DND-41 (cell line): ENCODE measurements around the gene PTPRD.

Source experiments
- ATAC-seq: fragments of 200-7000 bp; cut with Tn5 transposase; 3 replicates; pipeline ENCODE4 v1.9.1; 2021; ENCODE audit warnings: low read depth; ENCODE audit not compliant: insufficient read depth
- DNase-seq: peaks from one replicate; pipeline ENCODE4 v3.0.0-alpha.2; 2020
- H2AFZ ChIP-seq: 2 replicates; pipeline ENCODE4 v1.6.0; 2012; ENCODE audit warnings: low read depth, low read length
- H3K27ac ChIP-seq: 2 replicates; pipeline ENCODE4 v1.5.1; 2012; ENCODE audit warnings: low read length, inconsistent platforms
- H3K27me3 ChIP-seq: fragments of 200-600 bp; sonication (generic); 2 replicates; pipeline ENCODE4 v1.6.0; 2012; ENCODE audit warnings: low read length, mild to moderate bottlenecking, inconsistent platforms; ENCODE audit not compliant: insufficient read depth, poor library complexity
- H3K36me3 ChIP-seq: 2 replicates; pipeline ENCODE4 v1.5.1; 2012; ENCODE audit warnings: low read length, inconsistent platforms; ENCODE audit not compliant: insufficient read depth
- H3K4me1 ChIP-seq: 2 replicates; pipeline ENCODE4 v1.5.1; 2012; ENCODE audit warnings: mild to moderate bottlenecking, low read length; ENCODE audit not compliant: insufficient read depth
- H3K4me2 ChIP-seq: 2 replicates; pipeline ENCODE4 v1.6.0; 2012; ENCODE audit warnings: mild to moderate bottlenecking, moderate library complexity, low read length, inconsistent platforms; ENCODE audit not compliant: insufficient read depth
- H3K4me3 ChIP-seq, 2 experiments: fragments of 200-600 bp in 1 of 2; shearing (Covaris generic) in 1 of 2; 2 replicates each; pipeline ENCODE4 v1.5.1; 2012 to 2016; ENCODE audit warnings: inconsistent platforms in 2 of 2, low read length in 2 of 2, mild to moderate bottlenecking in 2 of 2, low read depth in 1 of 2, moderate library complexity in 1 of 2
- H3K79me2 ChIP-seq: 2 replicates; pipeline ENCODE4 v1.6.0; 2012; ENCODE audit warnings: low read length, inconsistent platforms; ENCODE audit not compliant: insufficient read depth
- H3K9ac ChIP-seq: 2 replicates; pipeline ENCODE4 v1.6.0; 2012; ENCODE audit warnings: low read depth, mild to moderate bottlenecking, inconsistent platforms, low read length, moderate library complexity
- H3K9me3 ChIP-seq: 2 replicates; pipeline ENCODE4 v1.5.1; 2012; ENCODE audit warnings: low read length, moderate library complexity, mild to moderate bottlenecking, inconsistent platforms; ENCODE audit not compliant: insufficient read depth, severe bottlenecking
- H4K20me1 ChIP-seq: 2 replicates; pipeline ENCODE4 v1.6.0; 2012; ENCODE audit warnings: low read length; ENCODE audit not compliant: insufficient read depth
- CTCF ChIP-seq: IDR thresholded peaks from 2 replicates; pipeline ENCODE4 v1.5.1; 2012; ENCODE audit warnings: borderline replicate concordance, low read length, moderate library complexity, mild to moderate bottlenecking; ENCODE audit not compliant: poor library complexity, severe bottlenecking; ENCODE audit errors: extremely low read depth
- EZH2 ChIP-seq: IDR thresholded peaks from 3 replicates; pipeline ENCODE4 v1.6.1; 2012; ENCODE audit warnings: borderline replicate concordance, low read depth, mild to moderate bottlenecking, moderate library complexity, low read length, inconsistent platforms; ENCODE audit not compliant: severe bottlenecking

Gene PTPRD

DNA sequence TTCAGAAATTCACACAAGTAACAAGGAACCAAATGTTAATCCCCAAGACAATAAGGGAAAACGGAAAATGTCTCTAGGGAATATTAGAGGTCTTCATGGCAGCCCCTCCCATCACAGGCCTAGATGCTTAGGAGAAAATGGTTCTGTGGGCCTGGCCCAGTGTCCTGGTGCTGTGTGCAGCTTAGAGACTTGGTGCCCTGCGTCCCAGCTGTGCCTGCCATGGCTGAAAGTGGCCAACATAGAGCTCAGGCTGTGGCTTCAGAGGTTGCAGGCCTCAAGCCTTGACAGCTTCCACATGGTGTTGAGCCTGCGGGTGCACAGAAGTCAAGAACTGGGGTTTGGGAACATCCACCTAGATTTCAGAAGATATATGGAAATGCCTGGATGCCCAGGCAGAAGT is 942.3 kb downstream of the PTPRD start:
- Histone ChIP-seq H2AFZ (no peak overlapping the region), H3K9ac (no peak overlapping the region), H3K4me2 (no peak overlapping the region), H3K36me3 (no peaks in the 10 kb centered on the region), H3K4me3 (no peak overlapping the region), H3K4me1 (no peaks in the 10 kb centered on the region), H4K20me1 (no peaks in the 10 kb centered on the region), H3K79me2 (no peaks in the 10 kb centered on the region), H3K9me3 (no peaks in the 10 kb centered on the region), H3K27ac (no peak overlapping the region), H3K27me3 (no peaks in the 10 kb centered on the region)
- DNase-seq (no peak), ATAC-seq (no peak)
- TF ChIP-seq CTCF (no peak), EZH2 (no peak)

- no peak overlapping the region for H3K9ac ChIP-seq
- no peak overlapping the region for H2AFZ ChIP-seq
- H3K27me3 ChIP-seq = no peaks in the 10 kb centered on the region
- H3K36me3 ChIP-seq = no peaks in the 10 kb centered on the region
- no peak overlapping the region for H3K4me2 ChIP-seq
- H3K4me3 ChIP-seq = no peak overlapping the region
- no peaks in the 10 kb centered on the region for H4K20me1 ChIP-seq
- TF ChIP-seq EZH2 (no peak), CTCF (no peak)
- H3K79me2 ChIP-seq = no peaks in the 10 kb centered on the region
- peaks cover 24% of the 10 kb centered on the region for H3K4me1 ChIP-seq
- no peak for DNase-seq
- no peak overlapping the region for H3K27ac ChIP-seq
- ATAC-seq = no peak
- no peaks in the 10 kb centered on the region for H3K9me3 ChIP-seq
Observed at GRCh38 chr9:9645006-9645405, 967.8 kb downstream of the PTPRD start.

DNA sequence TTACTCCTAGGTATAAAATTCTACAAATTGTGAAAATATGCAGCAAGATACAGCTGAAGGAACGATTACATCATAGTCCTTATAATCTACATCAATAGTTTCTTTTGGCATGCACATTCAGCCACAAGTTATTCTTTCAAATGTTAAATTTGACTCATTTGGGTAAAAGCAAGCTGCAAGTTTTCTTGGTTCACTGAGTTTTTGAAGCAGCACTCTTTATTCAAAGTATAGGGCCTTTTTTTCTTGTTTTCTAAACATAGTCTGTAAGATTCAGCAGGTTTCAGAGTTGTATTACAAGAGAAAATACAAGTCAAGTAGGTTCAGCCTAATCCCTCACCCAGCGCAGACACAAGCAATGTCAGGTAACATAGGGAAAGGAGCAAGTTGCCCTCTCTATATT is 981.5 kb downstream of the PTPRD start:
- ATAC-seq (no peak), DNase-seq (no peak)
- H3K4me1 ChIP-seq = no peaks in the 10 kb centered on the region
- no peak overlapping the region for H3K4me3 ChIP-seq
- no peak overlapping the region for H3K27ac ChIP-seq
- no peaks in the 10 kb centered on the region for H3K79me2 ChIP-seq
- no peak overlapping the region for H3K9ac ChIP-seq
- H3K4me2 ChIP-seq = no peak overlapping the region
- H3K27me3 ChIP-seq = no peaks in the 10 kb centered on the region
- no peaks in the 10 kb centered on the region for H3K9me3 ChIP-seq
- H2AFZ ChIP-seq = no peak overlapping the region
- no peaks in the 10 kb centered on the region for H3K36me3 ChIP-seq
- TF ChIP-seq EZH2 = no peak
- no peak for TF ChIP-seq CTCF
- H4K20me1 ChIP-seq = no peaks in the 10 kb centered on the region

DNA sequence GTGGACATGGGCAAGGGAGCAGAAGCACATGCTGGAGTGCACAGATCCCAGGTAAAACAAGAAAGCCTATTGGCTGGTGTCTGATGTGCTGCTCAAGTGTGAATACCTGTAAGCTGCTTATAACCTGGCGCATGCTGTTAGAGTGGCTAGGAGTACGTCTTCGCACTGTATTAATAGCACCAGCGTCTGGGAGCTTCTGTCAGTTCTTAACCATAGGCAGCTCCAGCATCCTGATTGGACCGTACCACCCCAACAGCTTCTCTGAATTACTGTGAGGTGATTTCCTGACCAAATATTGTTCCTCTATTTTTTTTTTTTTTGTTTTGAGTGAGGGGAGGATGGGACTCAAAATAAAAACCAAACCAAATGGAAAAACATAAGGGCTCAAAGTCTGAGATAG is 987.6 kb downstream of the PTPRD start:
- Histone ChIP-seq H2AFZ (no peak overlapping the region), H3K4me2 (no peak overlapping the region), H3K9ac (no peak overlapping the region), H3K27ac (no peak overlapping the region), H3K4me3 (no peak overlapping the region), H3K4me1 (no peaks in the 10 kb centered on the region), H3K27me3 (no peaks in the 10 kb centered on the region), H3K9me3 (no peaks in the 10 kb centered on the region), H3K36me3 (no peaks in the 10 kb centered on the region), H4K20me1 (no peaks in the 10 kb centered on the region), H3K79me2 (no peaks in the 10 kb centered on the region)
- ATAC-seq (no peak), DNase-seq (no peak)
- TF ChIP-seq CTCF (no peak), EZH2 (no peak)
